Activated T-helper 1 cell treated with anti-CD3 and anti-CD28 coated beads, Interleukin-2, amount 50 U/mL, for 16 hours (primary cell): Measurements from ENCODE around the gene C9orf43.

Experiments
- DNase-seq, 2 donors: peaks; one replicate each; pipeline ENCODE4 v3.0.0-alpha.2; 2020; ENCODE audit warnings: low read depth in 1 of 2, low spot score in 1 of 2

C9orf43 gene

GRCh38 chr9:113464286-113464660, 53.7 kb downstream of the C9orf43 start:
- DNase-seq: no peak

- no peak for DNase-seq
Observed at GRCh38 chr9:113465599-113466140, 55.1 kb downstream of the C9orf43 start.

- no peak for DNase-seq
Observed at GRCh38 chr9:113467183-113467582, 56.6 kb downstream of the C9orf43 start.

GRCh38 chr9:113468716-113469448, 58.3 kb downstream of the C9orf43 start:
- no peak for DNase-seq

GRCh38 chr9:113471143-113471542, 60.6 kb downstream of the C9orf43 start:
- DNase-seq: no peak

GRCh38 chr9:113471566-113471965, 61.0 kb downstream of the C9orf43 start:
- DNase-seq: no peak

GRCh38 chr9:113472199-113472598, 61.7 kb downstream of the C9orf43 start:
- DNase-seq: no peak

- no peak for DNase-seq
Observed at GRCh38 chr9:113474360-113475028, 63.9 kb downstream of the C9orf43 start.

GRCh38 chr9:113475031-113475430, 64.5 kb downstream of the C9orf43 start:
- DNase-seq: no peak

- no peak for DNase-seq
Observed at GRCh38 chr9:113475992-113476391, 65.4 kb downstream of the C9orf43 start.

- no peak for DNase-seq
Observed at GRCh38 chr9:113476511-113476916, 66.0 kb downstream of the C9orf43 start.

- DNase-seq: no peak
Observed at GRCh38 chr9:113477058-113477457, 66.5 kb downstream of the C9orf43 start.

- no peak for DNase-seq
Observed at GRCh38 chr9:113477661-113478060, 67.1 kb downstream of the C9orf43 start.

GRCh38 chr9:113479174-113479621, 68.7 kb downstream of the C9orf43 start:
- DNase-seq: no peak
